Hippocampal formation (tissue), 2 donors: ENCODE data around the gene CPNE7.

ENCODE experiments used
- DNase-seq, 2 donors: peaks; one replicate each; lab custom pipeline; 2025; lab: John Stamatoyannopoulos, UW

The CPNE7 gene

GRCh38 chr16:89602952-89603590 lies 27.5 kb downstream of the CPNE7 start:
- DNase-seq = no peak

GRCh38 chr16:89604764-89605163 lies 29.2 kb downstream of the CPNE7 start:
- DNase-seq = no peak

GRCh38 chr16:89605186-89605970 lies 29.8 kb downstream of the CPNE7 start:
- no peak for DNase-seq

- no peak for DNase-seq
These were observed 30.4 kb downstream of the CPNE7 start for GRCh38 chr16:89606006-89606405.

- no peak for DNase-seq
These were observed 31.9 kb downstream of the CPNE7 start for GRCh38 chr16:89607453-89607852.

- DNase-seq = no peak
These were observed 32.6 kb downstream of the CPNE7 start for GRCh38 chr16:89607937-89608740.

- no peak for DNase-seq
These were observed 34.5 kb downstream of the CPNE7 start for GRCh38 chr16:89610108-89610453.

GRCh38 chr16:89612415-89613166 lies 37.0 kb downstream of the CPNE7 start:
- no peak for DNase-seq

- no peak for DNase-seq
These were observed 37.8 kb downstream of the CPNE7 start, which contains the start of gene DPEP1 for GRCh38 chr16:89613231-89613953. DPEP1 (plus strand) TSS chr16:89613642; CDS start chr16:89630411, 16,769 bp downstream.

GRCh38 chr16:89613954-89614459 lies 38.4 kb downstream of the CPNE7 start:
- no peak for DNase-seq

- DNase-seq = no peak
These were observed 39.6 kb downstream of the CPNE7 start for GRCh38 chr16:89615176-89615575.

- DNase-seq = no peak
These were observed 40.1 kb downstream of the CPNE7 start for GRCh38 chr16:89615596-89616090.

GRCh38 chr16:89616623-89617022 lies 41.1 kb downstream of the CPNE7 start:
- no peak for DNase-seq

- DNase-seq = no peak
These were observed 41.5 kb downstream of the CPNE7 start for GRCh38 chr16:89617036-89617435.

- DNase-seq = no peak
These were observed 42.8 kb downstream of the CPNE7 start for GRCh38 chr16:89618109-89618998.

- no peak for DNase-seq
These were observed 44.3 kb downstream of the CPNE7 start for GRCh38 chr16:89619840-89620239.

GRCh38 chr16:89620406-89620841 lies 44.9 kb downstream of the CPNE7 start:
- DNase-seq = no peak

GRCh38 chr16:89621136-89621697 lies 45.7 kb downstream of the CPNE7 start:
- no peak for DNase-seq

- no peak for DNase-seq
These were observed 46.3 kb downstream of the CPNE7 start for GRCh38 chr16:89621698-89622409.
